ENCODE measurements around the gene AKAP13. TPM values are rescaled to one million over a fixed set of nuclear protein-coding genes. Genes with fewer than 3 reads are reported as not detected.

AKAP13 gene
- total RNA-seq, 1 experiment from 2014 or later = 47.3 TPM

DNA sequence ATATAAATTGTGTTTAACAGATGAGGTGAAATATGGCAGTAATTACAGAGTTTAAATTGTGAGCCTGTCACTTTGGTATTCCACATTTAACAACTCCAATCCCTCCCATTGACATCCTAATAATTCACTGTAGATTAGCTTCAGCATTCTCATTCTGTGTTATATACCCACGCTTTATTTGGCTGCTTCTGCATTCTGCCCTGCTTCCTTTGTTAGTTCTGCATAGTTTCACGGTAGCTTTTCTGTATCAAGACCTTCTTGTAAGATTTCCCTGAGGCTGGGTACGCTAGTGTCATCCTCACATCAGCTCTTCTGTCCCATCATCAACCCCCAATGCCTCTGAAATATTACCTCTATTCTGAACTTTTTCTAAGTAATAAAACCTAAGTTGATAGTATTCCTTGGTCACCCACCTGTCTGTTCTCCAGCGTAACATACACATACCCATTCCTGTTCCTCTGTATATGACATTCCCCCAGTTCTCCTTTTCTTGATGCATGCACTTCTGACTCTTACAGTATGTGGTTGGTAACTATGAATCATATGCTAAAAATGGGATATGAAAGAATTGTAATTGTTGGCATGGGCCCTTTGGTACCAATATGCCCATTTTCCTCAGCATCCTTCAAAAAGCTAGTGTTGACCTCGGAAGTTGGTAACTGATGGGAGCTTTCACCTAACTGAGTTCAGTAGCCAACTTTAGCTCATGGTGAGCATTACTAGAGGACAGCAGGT, 243.1 kb downstream of the AKAP13 start:
- H2AFZ ChIP-seq (ENCODE audit: low read length) = no peak overlapping the region
- 0 out of 2 replicates have a peak, but pooled peaks cover 2% of the 10 kb centered on the region for H3K79me2 ChIP-seq (ENCODE audit: insufficient read depth, low read length)
- no peaks in the 10 kb centered on the region for H3K9me3 ChIP-seq (ENCODE audit: control insufficient read depth, low read depth, low read length)
- H2BK120ac ChIP-seq (ENCODE audit: low read depth, low read length, poor library complexity, severe bottlenecking) = no peak overlapping the region
- H3K9ac ChIP-seq (ENCODE audit: extremely low read depth, insufficient read length, low read length) = no peak overlapping the region
- H3K4me2 ChIP-seq (ENCODE audit: insufficient read depth, insufficient read length, low read length) = no peak overlapping the region
- H2BK20ac ChIP-seq (ENCODE audit: low read depth, low read length, poor library complexity, severe bottlenecking) = no peak overlapping the region
- H2AK5ac ChIP-seq (ENCODE audit: insufficient read length, low read length) = no peak overlapping the region
- H3K27me3 Mint-ChIP-seq (ENCODE audit: low read depth) = no peaks in the 10 kb centered on the region
- H3K79me1 ChIP-seq (ENCODE audit: insufficient read depth, low read depth, low read length, poor library complexity, severe bottlenecking) = no peaks in the 10 kb centered on the region
- H2BK5ac ChIP-seq (ENCODE audit: insufficient read length, low read length) = no peak overlapping the region
- H3K4me3 Mint-ChIP-seq = no peak overlapping the region
- H4K8ac ChIP-seq (replicated peaks; ENCODE audit: insufficient read length, low read depth, low read length) = no peak overlapping the region
- no peak overlapping the region for H3K23ac ChIP-seq (ENCODE audit: insufficient read length, low read depth, low read length)
- H3K4me1 Mint-ChIP-seq = peaks cover 3 to 5% of the 10 kb centered on the region in 2 experiments; a peak in 3 of 4 replicates
- no peaks in the 10 kb centered on the region for H3K9me3 Mint-ChIP-seq
- no peak overlapping the region for H2BK12ac ChIP-seq (ENCODE audit: insufficient read length, low read depth, low read length)
- no peak overlapping the region for H3K14ac ChIP-seq (ENCODE audit: insufficient read depth, low read length)
- no peaks in the 10 kb centered on the region for H3K23me2 ChIP-seq (ENCODE audit: insufficient read length, low read depth, low read length, poor library complexity, severe bottlenecking)
- peaks cover 10% of the 10 kb centered on the region; the same call in 1 of the 2 replicates for H3K4me1 ChIP-seq (ENCODE audit: insufficient read depth, low read length)
- no peak overlapping the region for H4K91ac ChIP-seq (ENCODE audit: insufficient read length, low read depth, low read length)
- no peak overlapping the region for H3K4ac ChIP-seq (ENCODE audit: low read depth, low read length)
- no peak overlapping the region for H3K27ac Mint-ChIP-seq
- H2BK15ac ChIP-seq (ENCODE audit: low read depth, low read length) = no peak overlapping the region
- no CpG with 5 or more reads among the region's 5 CpGs for WGBS (ENCODE audit: extremely low coverage, insufficient read length, low lambda C conversion rate)
- no peak for DNase-seq
- H4K20me1 ChIP-seq (ENCODE audit: control insufficient read depth, insufficient read depth, insufficient read length) = no peaks in the 10 kb centered on the region
- no peaks in the 10 kb centered on the region for H3K27me3 ChIP-seq (ENCODE audit: insufficient read depth, low read length)
- no peak overlapping the region for H4K5ac ChIP-seq (ENCODE audit: insufficient read length, low read depth, low read length)
- H3K36me3 Mint-ChIP-seq (ENCODE audit: insufficient read depth in 1 of 3, low read depth in 3 of 3) = no peaks in the 10 kb centered on the region
- no peak overlapping the region for H3K27ac ChIP-seq (ENCODE audit: insufficient read length, low read depth, low read length)
- no peak overlapping the region for H3T11ph ChIP-seq (ENCODE audit: low read length)
- H3K56ac ChIP-seq (ENCODE audit: insufficient read length, low read depth, low read length) = no peak overlapping the region
- TF ChIP-seq, protein P1, sequence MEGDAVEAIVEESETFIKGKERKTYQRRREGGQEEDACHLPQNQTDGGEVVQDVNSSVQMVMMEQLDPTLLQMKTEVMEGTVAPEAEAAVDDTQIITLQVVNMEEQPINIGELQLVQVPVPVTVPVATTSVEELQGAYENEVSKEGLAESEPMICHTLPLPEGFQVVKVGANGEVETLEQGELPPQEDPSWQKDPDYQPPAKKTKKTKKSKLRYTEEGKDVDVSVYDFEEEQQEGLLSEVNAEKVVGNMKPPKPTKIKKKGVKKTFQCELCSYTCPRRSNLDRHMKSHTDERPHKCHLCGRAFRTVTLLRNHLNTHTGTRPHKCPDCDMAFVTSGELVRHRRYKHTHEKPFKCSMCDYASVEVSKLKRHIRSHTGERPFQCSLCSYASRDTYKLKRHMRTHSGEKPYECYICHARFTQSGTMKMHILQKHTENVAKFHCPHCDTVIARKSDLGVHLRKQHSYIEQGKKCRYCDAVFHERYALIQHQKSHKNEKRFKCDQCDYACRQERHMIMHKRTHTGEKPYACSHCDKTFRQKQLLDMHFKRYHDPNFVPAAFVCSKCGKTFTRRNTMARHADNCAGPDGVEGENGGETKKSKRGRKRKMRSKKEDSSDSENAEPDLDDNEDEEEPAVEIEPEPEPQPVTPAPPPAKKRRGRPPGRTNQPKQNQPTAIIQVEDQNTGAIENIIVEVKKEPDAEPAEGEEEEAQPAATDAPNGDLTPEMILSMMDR (conservative IDR thresholded peaks at IDR 0.05) = no peak
- no peak overlapping the region for H3K18ac ChIP-seq (ENCODE audit: insufficient read length, low read depth, low read length)
